Panc1 (cell line): ENCODE measurements around the gene TRIM2. TPM values are rescaled to one million over a fixed set of nuclear protein-coding genes. Genes with fewer than 3 reads are reported as not detected.
"Not testable (repeated sequence)": the region's sequence is repeated elsewhere in the genome, so short reads cannot be mapped to it uniquely, and the experiment has no call there.

ENCODE experiments used
- ATAC-seq: fragments of 200-7000 bp; cut with Tn5 transposase; 2 replicates; pipeline ENCODE4 v1.9.1; 2020; ENCODE audit warnings: mild to moderate bottlenecking, moderate library complexity
- BruUV-seq: library from RNA; stranded (reverse); fragments of 400-500 nt; replicated peaks from 2 replicates; lab custom pipeline; 2021; lab: Mats Ljungman, UMichigan
- CTCF ChIA-PET: fragments of 300-600 bp; sonication (Branson Sonifier 250); formaldehyde crosslinking; loops from one replicate; lab custom pipeline; 2022; ENCODE audit warnings: antibody characterized with exemption; lab: Charles Lee
- POLR2A ChIA-PET: fragments of 300-600 bp; sonication (Branson Sonifier 250); formaldehyde crosslinking; loops from one replicate; lab custom pipeline; 2022; ENCODE audit warnings: antibody characterized with exemption; lab: Charles Lee
- DNase-seq: peaks from one replicate; pipeline ENCODE4 v3.0.0-alpha.2; 2010; ENCODE audit warnings: low read depth, low spot score
- H3K27ac ChIP-seq: 2 replicates; pipeline ENCODE4 v1.5.1; 2011; ENCODE audit warnings: mild to moderate bottlenecking, low read length, inconsistent platforms
- H3K27me3 ChIP-seq: fragments of 200-500 bp; sonication (Bioruptor generic); 2 replicates; pipeline ENCODE4 v1.6.0; 2014; ENCODE audit warnings: low read length, inconsistent platforms; ENCODE audit not compliant: control insufficient read depth, insufficient read depth
- H3K36me3 ChIP-seq: fragments of 200-500 bp; sonication (Bioruptor generic); 2 replicates; pipeline ENCODE4 v1.5.1; 2014; ENCODE audit warnings: inconsistent platforms, mild to moderate bottlenecking, low read length, moderate library complexity; ENCODE audit not compliant: control insufficient read depth, insufficient read depth
- H3K4me1 ChIP-seq: 2 replicates; pipeline ENCODE4 v1.5.1; 2011; ENCODE audit warnings: inconsistent platforms, mild to moderate bottlenecking, low read length, moderate library complexity; ENCODE audit not compliant: control insufficient read depth, insufficient read depth
- H3K4me3 ChIP-seq, 2 experiments: 2 replicates each; pipeline ENCODE4 v1.5.1; 2011 to 2012; ENCODE audit warnings: low read depth in 2 of 2, low read length in 2 of 2, mild to moderate bottlenecking in 2 of 2, inconsistent platforms in 1 of 2, moderate library complexity in 1 of 2
- H3K9me3 ChIP-seq: fragments of 200-500 bp; sonication (Bioruptor generic); 2 replicates; pipeline ENCODE4 v1.5.1; 2014; ENCODE audit warnings: low read depth, mild to moderate bottlenecking, inconsistent platforms, low read length, moderate library complexity; ENCODE audit not compliant: control insufficient read depth, insufficient read depth
- CTCF ChIP-seq: fragments of 450-650 bp; IDR thresholded peaks from 2 replicates; pipeline ENCODE4 v1.5.1; 2017; ENCODE audit warnings: mild to moderate bottlenecking
- POLR2AphosphoS5 ChIP-seq: IDR thresholded peaks from 2 replicates; pipeline ENCODE4 v1.6.1; 2012; ENCODE audit warnings: mild to moderate bottlenecking, low read depth, low read length, moderate library complexity
- SIN3A ChIP-seq: IDR thresholded peaks from 2 replicates; pipeline ENCODE4 v1.6.1; 2012; ENCODE audit warnings: low read depth, mild to moderate bottlenecking, low read length, moderate library complexity, borderline replicate concordance; ENCODE audit not compliant: insufficient read depth
- TCF7L2 ChIP-seq: IDR thresholded peaks from 2 replicates; pipeline ENCODE4 v1.6.1; 2011; ENCODE audit warnings: mild to moderate bottlenecking, low read depth, low read length, inconsistent platforms
- in situ Hi-C: cut with HindIII; loops from 2 replicates; pipeline ENCODE4 v1.10.0; 2016; ENCODE audit warnings: low sequenced_read_pairs, low pct_unique_long_range_greater_than_20kb
- intact Hi-C: fragments of 100-400 bp; cut with micrococcal nuclease; formaldehyde crosslinking; loops from one replicate; pipeline ENCODE4 v1.10.0; 2022; ENCODE audit not compliant: unreplicated experiment
- total RNA-seq: library from RNA; stranded (reverse); gene quantifications from one replicate; pipeline ENCODE4 v1.2.1, GENCODE V29; 2021; ENCODE audit not compliant: unreplicated experiment
- TF ChIP-seq, protein P1 (sequence below), 2 experiments: IDR thresholded peaks; 2 replicates each; pipeline ENCODE4 v1.6.1; 2011 to 2012; ENCODE audit warnings: low read depth in 2 of 2, control low read depth in 1 of 2, low read length in 1 of 2, mild to moderate bottlenecking in 1 of 2, moderate library complexity in 1 of 2; ENCODE audit not compliant: insufficient read depth in 1 of 2

Gene TRIM2
- total RNA-seq, 1 experiment from 2014 or later, result 18.9 TPM

- no TSS peak for BruUV-seq
- CTCF ChIA-PET, result no interaction called here
- intact Hi-C loops, result no loop called here
Measured at GRCh38 chr4:153160821-153161220, 43.4 kb upstream of the TRIM2 start.

DNA sequence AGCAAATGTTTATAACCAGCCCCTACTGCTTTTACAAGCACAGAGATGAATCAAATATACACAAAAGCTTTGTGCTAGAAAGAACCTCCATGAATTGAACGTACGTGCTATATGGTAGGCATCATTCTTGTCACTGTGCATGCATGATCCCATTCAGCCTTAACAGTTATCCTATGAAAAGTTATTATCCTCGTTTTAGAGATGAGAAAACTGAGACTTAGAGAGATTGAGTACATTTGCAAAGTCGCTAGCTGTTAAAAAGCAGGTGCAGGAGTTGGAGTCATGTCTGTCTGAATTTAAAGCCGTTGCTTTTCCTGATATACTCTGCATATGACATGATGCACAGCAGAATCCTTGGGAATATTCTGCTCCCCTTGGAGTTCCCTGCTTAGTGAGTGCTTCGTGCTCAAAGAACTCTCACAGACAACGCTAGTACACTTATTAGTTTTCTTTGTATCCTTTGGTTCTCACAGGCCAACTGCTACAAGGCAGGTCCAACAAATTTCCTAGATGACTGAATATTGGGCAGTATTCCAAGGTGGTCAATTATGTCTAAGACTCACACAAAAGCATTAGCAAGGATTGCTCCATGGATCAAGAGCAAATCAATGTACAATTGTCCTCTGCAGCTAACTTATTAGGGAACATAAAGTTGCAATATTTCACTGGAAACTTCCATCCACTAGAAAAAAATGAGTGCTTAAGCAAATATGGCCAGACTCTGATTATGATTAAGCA, 42.8 kb upstream of the TRIM2 start:
- Histone ChIP-seq H3K27ac (no peak overlapping the region), H3K4me1 (no peaks in the 10 kb centered on the region; the same call in 1 of the 2 replicates), H3K27me3 (no peaks in the 10 kb centered on the region), H3K9me3 (no peaks in the 10 kb centered on the region), H3K36me3 (no peaks in the 10 kb centered on the region), H3K4me3 (no peak overlapping the region)
- in situ Hi-C loops, result no loop called here
- POLR2A ChIA-PET, result no interaction called here
- CTCF ChIA-PET, result interaction anchor here (0.6 kb wide), 1 partner anchor 140 kb away, joined by 3 read pairs; no protein-coding TSS in a partner anchor
- TF ChIP-seq CTCF (no peak), SIN3A (no peak), POLR2AphosphoS5 (no peak), TCF7L2 (no peak)
- TF ChIP-seq, protein P1, sequence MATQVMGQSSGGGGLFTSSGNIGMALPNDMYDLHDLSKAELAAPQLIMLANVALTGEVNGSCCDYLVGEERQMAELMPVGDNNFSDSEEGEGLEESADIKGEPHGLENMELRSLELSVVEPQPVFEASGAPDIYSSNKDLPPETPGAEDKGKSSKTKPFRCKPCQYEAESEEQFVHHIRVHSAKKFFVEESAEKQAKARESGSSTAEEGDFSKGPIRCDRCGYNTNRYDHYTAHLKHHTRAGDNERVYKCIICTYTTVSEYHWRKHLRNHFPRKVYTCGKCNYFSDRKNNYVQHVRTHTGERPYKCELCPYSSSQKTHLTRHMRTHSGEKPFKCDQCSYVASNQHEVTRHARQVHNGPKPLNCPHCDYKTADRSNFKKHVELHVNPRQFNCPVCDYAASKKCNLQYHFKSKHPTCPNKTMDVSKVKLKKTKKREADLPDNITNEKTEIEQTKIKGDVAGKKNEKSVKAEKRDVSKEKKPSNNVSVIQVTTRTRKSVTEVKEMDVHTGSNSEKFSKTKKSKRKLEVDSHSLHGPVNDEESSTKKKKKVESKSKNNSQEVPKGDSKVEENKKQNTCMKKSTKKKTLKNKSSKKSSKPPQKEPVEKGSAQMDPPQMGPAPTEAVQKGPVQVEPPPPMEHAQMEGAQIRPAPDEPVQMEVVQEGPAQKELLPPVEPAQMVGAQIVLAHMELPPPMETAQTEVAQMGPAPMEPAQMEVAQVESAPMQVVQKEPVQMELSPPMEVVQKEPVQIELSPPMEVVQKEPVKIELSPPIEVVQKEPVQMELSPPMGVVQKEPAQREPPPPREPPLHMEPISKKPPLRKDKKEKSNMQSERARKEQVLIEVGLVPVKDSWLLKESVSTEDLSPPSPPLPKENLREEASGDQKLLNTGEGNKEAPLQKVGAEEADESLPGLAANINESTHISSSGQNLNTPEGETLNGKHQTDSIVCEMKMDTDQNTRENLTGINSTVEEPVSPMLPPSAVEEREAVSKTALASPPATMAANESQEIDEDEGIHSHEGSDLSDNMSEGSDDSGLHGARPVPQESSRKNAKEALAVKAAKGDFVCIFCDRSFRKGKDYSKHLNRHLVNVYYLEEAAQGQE (IDR thresholded peaks at IDR 0.05; ENCODE audit: insufficient read depth in 1 of 2, low read depth in 2 of 2, low read length in 1 of 2), result no peak
- intact Hi-C loops, result no loop called here
- DNase-seq, result no peak
- no peak for ATAC-seq
- BruUV-seq, result no TSS peak

More at GRCh38 chr4:153160821-153161220, 43.4 kb upstream of the TRIM2 start:
- DNase-seq (no peak), ATAC-seq (no peak)
- in situ Hi-C loops, result no loop called here
- Histone ChIP-seq H3K27me3 (no peaks in the 10 kb centered on the region), H3K9me3 (no peaks in the 10 kb centered on the region), H3K36me3 (no peaks in the 10 kb centered on the region), H3K4me3 (no peak overlapping the region), H3K27ac (no peak overlapping the region), H3K4me1 (no peaks in the 10 kb centered on the region; the same call in 1 of the 2 replicates)
- POLR2A ChIA-PET, result no interaction called here
- TF ChIP-seq, protein P1 (IDR thresholded peaks at IDR 0.05; ENCODE audit: insufficient read depth in 1 of 2, low read depth in 2 of 2, low read length in 1 of 2), result no peak
- TF ChIP-seq POLR2AphosphoS5 (no peak), SIN3A (no peak), CTCF (no peak), TCF7L2 (no peak)

DNA sequence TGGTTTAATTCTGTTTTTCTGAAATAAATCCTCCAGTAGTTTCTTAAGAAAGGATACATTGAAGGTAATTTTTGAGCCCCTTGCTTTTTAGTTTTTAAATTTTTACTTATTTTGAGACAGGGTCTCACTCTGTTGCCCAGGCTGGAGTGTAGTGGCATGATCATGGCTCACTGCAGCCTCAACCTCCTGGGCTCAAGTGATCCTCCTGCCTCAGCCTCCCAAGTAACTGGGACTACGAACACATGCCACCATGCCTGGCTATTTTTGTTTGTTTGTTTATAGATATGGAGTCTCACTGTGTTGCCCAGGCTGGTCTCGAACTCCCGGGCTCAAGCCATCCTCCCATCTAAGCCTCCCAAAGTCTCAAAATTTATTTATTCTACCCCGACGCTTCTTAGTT, 39.0 kb upstream of the TRIM2 start:
- H3K4me3 ChIP-seq, intact Hi-C loops, H3K9me3 ChIP-seq, in situ Hi-C loops, H3K27me3 ChIP-seq, H3K4me1 ChIP-seq, CTCF ChIA-PET, POLR2A ChIA-PET, BruUV-seq, H3K27ac ChIP-seq, ATAC-seq, DNase-seq, H3K36me3 ChIP-seq: not testable (repeated sequence)
